ENCODE data around the gene BRSK1.
"Not testable (repeated sequence)": the region's sequence is repeated elsewhere in the genome, so short reads cannot be mapped to it uniquely, and the experiment has no call there.

Gene BRSK1

GRCh38 chr19:55320844-55321419 lies 37.1 kb downstream of the BRSK1 start:
- DNase-seq (ENCODE audit: insufficient read length, low spot score) (no peak), FAIRE-seq (no peak)
- no peak for TF ChIP-seq POLR2AphosphoS5 (IDR thresholded peaks at IDR 0.05; ENCODE audit: low read depth, low read length)
- no peak for TF ChIP-seq TAF1 (IDR thresholded peaks at IDR 0.05; ENCODE audit: low read depth, low read length)
- TF ChIP-seq PAX5 (IDR thresholded peaks at IDR 0.05; ENCODE audit: insufficient read depth, low read length, severe bottlenecking): no peak
- no peak for TF ChIP-seq POLR2A (IDR thresholded peaks at IDR 0.05; ENCODE audit: low read depth, low read length)
- TF ChIP-seq POU2F2 (IDR thresholded peaks at IDR 0.05; ENCODE audit: low read depth, low read length): no peak
- no peak for TF ChIP-seq SPI1 (IDR thresholded peaks at IDR 0.05; ENCODE audit: low read depth, low read length)

- no peak for DNase-seq (ENCODE audit: insufficient read length, low spot score)
- TF ChIP-seq SPI1 (IDR thresholded peaks at IDR 0.05; ENCODE audit: low read depth, low read length) (no peak), PAX5 (IDR thresholded peaks at IDR 0.05; ENCODE audit: insufficient read depth, low read length, severe bottlenecking) (no peak), POLR2A (IDR thresholded peaks at IDR 0.05; ENCODE audit: low read depth, low read length) (no peak), POU2F2 (IDR thresholded peaks at IDR 0.05; ENCODE audit: low read depth, low read length) (no peak), POLR2AphosphoS5 (IDR thresholded peaks at IDR 0.05; ENCODE audit: low read depth, low read length) (no peak), TAF1 (IDR thresholded peaks at IDR 0.05; ENCODE audit: low read depth, low read length) (no peak)
- no peak for FAIRE-seq
Observed at GRCh38 chr19:55321466-55322137, 37.8 kb downstream of the BRSK1 start.

GRCh38 chr19:55322204-55322885 lies 38.5 kb downstream of the BRSK1 start:
- no peak for FAIRE-seq
- no peak for TF ChIP-seq POLR2AphosphoS5 (IDR thresholded peaks at IDR 0.05; ENCODE audit: low read depth, low read length)
- no peak for TF ChIP-seq SPI1 (IDR thresholded peaks at IDR 0.05; ENCODE audit: low read depth, low read length)
- no peak for TF ChIP-seq POU2F2 (IDR thresholded peaks at IDR 0.05; ENCODE audit: low read depth, low read length)
- no peak for TF ChIP-seq PAX5 (IDR thresholded peaks at IDR 0.05; ENCODE audit: insufficient read depth, low read length, severe bottlenecking)
- TF ChIP-seq TAF1 (IDR thresholded peaks at IDR 0.05; ENCODE audit: low read depth, low read length): no peak
- TF ChIP-seq POLR2A (IDR thresholded peaks at IDR 0.05; ENCODE audit: low read depth, low read length): no peak
- no peak for DNase-seq (ENCODE audit: insufficient read length, low spot score)

- DNase-seq (ENCODE audit: insufficient read length, low spot score): no peak
- FAIRE-seq: no peak
- TF ChIP-seq POLR2AphosphoS5 (IDR thresholded peaks at IDR 0.05; ENCODE audit: low read depth, low read length): no peak
- no peak for TF ChIP-seq POLR2A (IDR thresholded peaks at IDR 0.05; ENCODE audit: low read depth, low read length)
- no peak for TF ChIP-seq SPI1 (IDR thresholded peaks at IDR 0.05; ENCODE audit: low read depth, low read length)
- no peak for TF ChIP-seq PAX5 (IDR thresholded peaks at IDR 0.05; ENCODE audit: insufficient read depth, low read length, severe bottlenecking)
- TF ChIP-seq TAF1 (IDR thresholded peaks at IDR 0.05; ENCODE audit: low read depth, low read length): no peak
- no peak for TF ChIP-seq POU2F2 (IDR thresholded peaks at IDR 0.05; ENCODE audit: low read depth, low read length)
Observed at GRCh38 chr19:55324662-55325061, 40.9 kb downstream of the BRSK1 start.

- no peak for TF ChIP-seq POLR2AphosphoS5 (IDR thresholded peaks at IDR 0.05; ENCODE audit: low read depth, low read length)
- TF ChIP-seq TAF1 (IDR thresholded peaks at IDR 0.05; ENCODE audit: low read depth, low read length): no peak
- TF ChIP-seq PAX5 (IDR thresholded peaks at IDR 0.05; ENCODE audit: insufficient read depth, low read length, severe bottlenecking): no peak
- no peak for TF ChIP-seq SPI1 (IDR thresholded peaks at IDR 0.05; ENCODE audit: low read depth, low read length)
- TF ChIP-seq POLR2A (IDR thresholded peaks at IDR 0.05; ENCODE audit: low read depth, low read length): no peak
- TF ChIP-seq POU2F2 (IDR thresholded peaks at IDR 0.05; ENCODE audit: low read depth, low read length): no peak
- DNase-seq (ENCODE audit: insufficient read length, low spot score) (no peak), FAIRE-seq (no peak)
Observed at GRCh38 chr19:55325172-55325571, 41.4 kb downstream of the BRSK1 start, which contains the start of gene TMEM150B. Gene TMEM150B (minus strand): TSS chr19:55325341. CDS start chr19:55321036, 4,305 bp downstream.

GRCh38 chr19:55328774-55329318 lies 45.0 kb downstream of the BRSK1 start:
- DNase-seq (ENCODE audit: insufficient read length, low spot score); FAIRE-seq: not testable (repeated sequence)

- FAIRE-seq; DNase-seq (ENCODE audit: insufficient read length, low spot score): not testable (repeated sequence)
Observed at GRCh38 chr19:55329791-55330190, 46.0 kb downstream of the BRSK1 start.

- TF ChIP-seq POLR2AphosphoS5 (IDR thresholded peaks at IDR 0.05; ENCODE audit: low read depth, low read length): no peak
- TF ChIP-seq POU2F2 (IDR thresholded peaks at IDR 0.05; ENCODE audit: low read depth, low read length): no peak
- no peak for TF ChIP-seq PAX5 (IDR thresholded peaks at IDR 0.05; ENCODE audit: insufficient read depth, low read length, severe bottlenecking)
- TF ChIP-seq TAF1 (IDR thresholded peaks at IDR 0.05; ENCODE audit: low read depth, low read length): no peak
- no peak for TF ChIP-seq POLR2A (IDR thresholded peaks at IDR 0.05; ENCODE audit: low read depth, low read length)
- no peak for TF ChIP-seq SPI1 (IDR thresholded peaks at IDR 0.05; ENCODE audit: low read depth, low read length)
- DNase-seq (ENCODE audit: insufficient read length, low spot score): no peak
- FAIRE-seq: no peak
Observed at GRCh38 chr19:55333870-55334269, 50.1 kb downstream of the BRSK1 start.

- DNase-seq (ENCODE audit: insufficient read length, low spot score) (no peak), FAIRE-seq (no peak)
- no peak for TF ChIP-seq SPI1 (IDR thresholded peaks at IDR 0.05; ENCODE audit: low read depth, low read length)
- TF ChIP-seq POU2F2 (IDR thresholded peaks at IDR 0.05; ENCODE audit: low read depth, low read length): no peak
- no peak for TF ChIP-seq PAX5 (IDR thresholded peaks at IDR 0.05; ENCODE audit: insufficient read depth, low read length, severe bottlenecking)
- TF ChIP-seq POLR2AphosphoS5 (IDR thresholded peaks at IDR 0.05; ENCODE audit: low read depth, low read length): no peak
- no peak for TF ChIP-seq TAF1 (IDR thresholded peaks at IDR 0.05; ENCODE audit: low read depth, low read length)
- no peak for TF ChIP-seq POLR2A (IDR thresholded peaks at IDR 0.05; ENCODE audit: low read depth, low read length)
Observed at GRCh38 chr19:55336101-55336500, 52.3 kb downstream of the BRSK1 start.

All from GM12891 (cell line).